CD8-positive, alpha-beta memory T cell (primary cell): ENCODE results near the gene MLLT10. TPM values are rescaled to one million over a fixed set of nuclear protein-coding genes. Genes with fewer than 3 reads are reported as not detected.

ENCODE experiments used
- CTCF ChIA-PET: fragments of 350-600 bp; sonication (Branson Sonifier 250); formaldehyde crosslinking; loops from one replicate; lab custom pipeline; 2021; ENCODE audit warnings: antibody characterized with exemption; lab: Charles Lee
- POLR2A ChIA-PET: fragments of 350-600 bp; sonication (Branson Sonifier 250); formaldehyde crosslinking; loops from one replicate; lab custom pipeline; 2021; ENCODE audit warnings: antibody characterized with exemption; lab: Charles Lee
- DNase-seq, 5 donors: peaks; one replicate each; pipeline versions ENCODE4 v3.0.0 to v3.0.0-alpha.2; 2020 to 2022; ENCODE audit warnings: mixed read lengths in 1 of 5
- H3K27ac ChIP-seq: one replicate; pipeline ENCODE4 v1.7.0; 2013; ENCODE audit warnings: low read depth, mild to moderate bottlenecking, low read length, moderate library complexity
- H3K27me3 ChIP-seq: 2 replicates; pipeline ENCODE4 v1.7.0; 2013; ENCODE audit warnings: low read length, mild to moderate bottlenecking; ENCODE audit not compliant: insufficient read depth, poor library complexity, severe bottlenecking
- H3K36me3 ChIP-seq: 2 replicates; pipeline ENCODE4 v1.7.0; 2013; ENCODE audit warnings: mild to moderate bottlenecking, low read length, moderate library complexity; ENCODE audit not compliant: insufficient read depth
- H3K4me1 ChIP-seq: 2 replicates; pipeline ENCODE4 v1.7.0; 2013; ENCODE audit warnings: mild to moderate bottlenecking, low read length, moderate library complexity; ENCODE audit not compliant: insufficient read depth
- H3K4me3 ChIP-seq: 2 replicates; pipeline ENCODE4 v1.7.0; 2013; ENCODE audit warnings: mild to moderate bottlenecking, low read length
- H3K9me3 ChIP-seq: 2 replicates; pipeline ENCODE4 v1.7.0; 2013; ENCODE audit warnings: mild to moderate bottlenecking, low read length
- H3K27ac Mint-ChIP-seq, 8 donors: one replicate each; pipeline ENCODE4 v1.8.0; 2020 to 2021; ENCODE audit warnings: mixed read lengths in 8 of 8, mild to moderate bottlenecking in 6 of 8, inconsistent platforms in 3 of 8, moderate library complexity in 3 of 8
- H3K27me3 Mint-ChIP-seq, 2 donors: one replicate each; pipeline ENCODE4 v1.8.0; 2020 to 2021; ENCODE audit warnings: mixed read lengths in 2 of 2, mild to moderate bottlenecking in 1 of 2, moderate library complexity in 1 of 2
- H3K36me3 Mint-ChIP-seq, 3 donors: one replicate each; pipeline ENCODE4 v1.8.0; 2020 to 2021; ENCODE audit warnings: mixed read lengths in 3 of 3, inconsistent platforms in 1 of 3, mild to moderate bottlenecking in 1 of 3
- H3K4me1 Mint-ChIP-seq, 3 donors: one replicate each; pipeline ENCODE4 v1.8.0; 2020 to 2021; ENCODE audit warnings: mixed read lengths in 3 of 3, inconsistent platforms in 1 of 3, mild to moderate bottlenecking in 1 of 3
- H3K4me3 Mint-ChIP-seq, 7 donors: one replicate each; pipeline ENCODE4 v1.8.0; 2020 to 2021; ENCODE audit warnings: mixed read lengths in 7 of 7, mild to moderate bottlenecking in 6 of 7, moderate library complexity in 4 of 7, inconsistent platforms in 2 of 7
- H3K9me3 Mint-ChIP-seq, 5 donors: one replicate each; pipeline ENCODE4 v1.8.0; 2020 to 2022; ENCODE audit warnings: mixed read lengths in 5 of 5, mild to moderate bottlenecking in 3 of 5, moderate library complexity in 2 of 5, inconsistent platforms in 1 of 5
- polyA plus RNA-seq: library from polyadenylated mRNA; unstranded; fragments of 300-500 nt; fragmentation: Illumina TruSeq; gene quantifications from one replicate; pipeline ENCODE4 v1.2.3, GENCODE V29; 2021
- total RNA-seq, 2 experiments: library from RNA; stranded (reverse); gene quantifications; one replicate each; pipeline ENCODE4 v1.2.3, GENCODE V29; 2021

Gene MLLT10
- total RNA-seq (10 to 100 TPM; 35.6 to 37.2 TPM), polyA plus RNA-seq (7.4 TPM)

GRCh38 chr10:21533467-21534279, at the start of gene MLLT10:
Gene MLLT10, plus strand, starts transcription at chr10:21534232. Its CDS starts 413 bp downstream, at chr10:21534645.
- peak within 1 kb of the TSS; percentile 93 for H3K4me3 ChIP-seq
- no peaks in the 10 kb centered on the region for H3K27me3 ChIP-seq
- H3K27ac Mint-ChIP-seq, result peak within 1 kb of the TSS; percentile 80 to 98 (median 96)
- H3K4me1 ChIP-seq, result peaks cover 23% of the 10 kb centered on the region
- H3K4me1 Mint-ChIP-seq, result peaks cover 25 to 36% (median 33%) of the 10 kb centered on the region in 3 donors
- DNase-seq, result peak; percentile 88 to 97 (median 94)
- peaks cover 2 to 23% (median 5%) of the 10 kb centered on the region in 3 donors for H3K36me3 Mint-ChIP-seq
- peak within 1 kb of the TSS; percentile 92 to 97 (median 96) for H3K4me3 Mint-ChIP-seq
- ChIA-PET POLR2A (interaction anchor here (0.6 to 1.6 kb wide), 4 partner anchors 8 to 807 kb away, joined by 3 to 5 read pairs (median 4); partner anchors contain the start of gene SKIDA1), CTCF (no interaction called here)
- H3K27me3 Mint-ChIP-seq, result no peaks in the 10 kb centered on the region
- H3K36me3 ChIP-seq, result no peaks in the 10 kb centered on the region
- no peaks in the 10 kb centered on the region for H3K9me3 ChIP-seq
- no peaks in the 10 kb centered on the region for H3K9me3 Mint-ChIP-seq
- H3K27ac ChIP-seq, result peak within 1 kb of the TSS; percentile 89

DNA sequence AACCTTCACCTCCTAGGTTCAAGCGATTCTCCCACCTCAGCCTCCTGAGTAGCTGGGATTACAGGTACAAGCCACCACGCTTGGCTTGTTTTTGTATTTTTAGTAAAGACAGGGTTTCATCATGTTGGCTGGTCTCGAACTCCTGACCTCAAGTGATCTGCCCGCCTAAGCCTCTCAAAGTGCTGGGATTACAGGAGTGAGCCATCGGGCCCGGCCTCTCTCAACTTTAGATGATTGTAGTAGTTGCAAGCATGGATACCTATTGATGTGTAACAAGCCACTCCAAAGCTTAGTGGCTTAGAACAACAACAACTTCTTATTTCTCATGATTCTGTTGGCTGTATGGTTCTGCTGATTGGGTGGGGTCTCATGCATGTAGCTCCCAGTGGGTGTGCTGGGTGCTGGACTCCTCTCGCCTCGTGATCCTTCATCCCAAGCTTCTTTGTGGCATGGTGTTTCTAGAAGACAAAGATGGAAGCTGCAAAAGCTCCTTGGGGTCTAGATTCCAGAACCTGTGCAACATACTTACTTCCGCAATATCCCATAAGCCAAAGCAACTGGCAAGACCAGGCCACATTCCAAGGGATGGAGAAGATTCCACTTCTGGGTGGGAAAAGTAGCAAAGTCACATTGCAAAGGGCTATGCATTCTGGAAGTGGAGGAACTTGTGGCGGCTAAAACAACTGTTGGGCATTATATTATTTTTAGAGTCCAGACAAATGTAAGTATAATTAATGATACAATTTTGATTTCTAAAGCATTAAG, 46.4 kb upstream of the MLLT10 start:
- H3K27me3 Mint-ChIP-seq, result peaks cover 9 to 54% of the 10 kb centered on the region in 2 donors
- no peak overlapping the region for H3K27ac Mint-ChIP-seq
- CTCF ChIA-PET, result no interaction called here

DNA sequence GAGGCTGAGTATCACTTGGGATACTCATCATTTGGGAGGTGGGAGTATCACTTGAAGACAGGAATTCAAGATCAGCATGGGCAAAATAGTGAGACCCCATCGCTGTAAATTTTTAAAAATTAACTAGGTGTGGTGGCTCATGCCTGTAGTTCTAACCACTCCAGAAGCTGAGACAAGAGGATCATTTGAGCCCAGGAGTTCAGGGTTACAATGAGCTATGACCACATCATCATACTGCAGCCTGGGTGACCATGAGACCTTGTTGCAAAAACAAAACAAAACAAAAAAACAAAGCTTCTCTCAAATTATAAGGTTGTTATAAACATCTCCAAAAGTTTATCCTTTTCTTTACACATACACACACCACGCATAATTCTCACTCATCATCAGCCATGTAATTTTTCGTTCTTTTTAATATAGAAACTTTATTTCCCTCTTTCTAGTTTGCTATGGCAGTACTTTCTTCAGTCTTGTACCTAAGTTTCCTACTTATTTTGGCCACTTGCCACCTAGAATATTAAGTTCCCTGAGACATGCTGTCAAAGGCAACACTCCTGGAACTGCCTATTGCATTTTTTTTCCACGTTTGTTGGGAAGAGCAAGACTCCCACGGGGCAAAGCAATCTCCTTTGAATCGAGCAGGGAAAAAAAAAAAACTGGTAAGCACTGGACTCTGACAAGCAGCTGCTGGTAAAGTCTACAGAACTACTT, 45.6 kb upstream of the MLLT10 start:
- H3K4me1 ChIP-seq, result no peaks in the 10 kb centered on the region
- no peaks in the 10 kb centered on the region for H3K36me3 Mint-ChIP-seq
- POLR2A ChIA-PET, result no interaction called here
- CTCF ChIA-PET, result no interaction called here
- no peaks in the 10 kb centered on the region for H3K36me3 ChIP-seq
- no peak overlapping the region for H3K4me3 ChIP-seq
- H3K27me3 Mint-ChIP-seq, result peaks cover 7 to 57% of the 10 kb centered on the region in 2 donors
- no peaks in the 10 kb centered on the region for H3K4me1 Mint-ChIP-seq
- H3K27ac Mint-ChIP-seq, result no peak overlapping the region
- H3K9me3 Mint-ChIP-seq, result no peaks in the 10 kb centered on the region
- DNase-seq, result no peak
- no peaks in the 10 kb centered on the region for H3K27me3 ChIP-seq
- no peak overlapping the region for H3K27ac ChIP-seq
- H3K9me3 ChIP-seq, result no peaks in the 10 kb centered on the region
- no peak overlapping the region for H3K4me3 Mint-ChIP-seq

More for the DNA sequence above, 46.4 kb upstream of the MLLT10 start:
- DNase-seq, result no peak
- Histone ChIP-seq H3K9me3 (no peaks in the 10 kb centered on the region), H3K27ac (no peak overlapping the region), H3K4me1 (no peaks in the 10 kb centered on the region), H3K27me3 (no peaks in the 10 kb centered on the region), H3K4me3 (no peak overlapping the region), H3K36me3 (no peaks in the 10 kb centered on the region)
- no peak overlapping the region for H3K4me3 Mint-ChIP-seq
- POLR2A ChIA-PET, result no interaction called here
- no peaks in the 10 kb centered on the region for H3K36me3 Mint-ChIP-seq
- no peaks in the 10 kb centered on the region for H3K9me3 Mint-ChIP-seq
- no peaks in the 10 kb centered on the region for H3K4me1 Mint-ChIP-seq

GRCh38 chr10:21488957-21489446, 45.0 kb upstream of the MLLT10 start:
- H3K4me3 Mint-ChIP-seq, result no peak overlapping the region
- H3K27ac Mint-ChIP-seq, result no peak overlapping the region
- Histone ChIP-seq H3K27me3 (peaks cover 5% of the 10 kb centered on the region), H3K36me3 (no peaks in the 10 kb centered on the region), H3K4me3 (no peak overlapping the region), H3K9me3 (no peaks in the 10 kb centered on the region), H3K27ac (no peak overlapping the region), H3K4me1 (peaks cover under 1% of the 10 kb centered on the region)
- peaks cover 13 to 63% of the 10 kb centered on the region in 2 donors for H3K27me3 Mint-ChIP-seq
- H3K4me1 Mint-ChIP-seq, result peaks cover under 1 to 4% (median 1%) of the 10 kb centered on the region in 3 donors
- POLR2A ChIA-PET, result no interaction called here
- no peaks in the 10 kb centered on the region for H3K9me3 Mint-ChIP-seq
- H3K36me3 Mint-ChIP-seq, result no peaks in the 10 kb centered on the region
- DNase-seq, result no peak
- CTCF ChIA-PET, result no interaction called here

- H3K36me3 ChIP-seq, result no peaks in the 10 kb centered on the region
- no peaks in the 10 kb centered on the region for H3K36me3 Mint-ChIP-seq
- H3K4me1 Mint-ChIP-seq, result peaks cover 5 to 13% (median 10%) of the 10 kb centered on the region in 3 donors
- no peaks in the 10 kb centered on the region for H3K9me3 Mint-ChIP-seq
- no peak overlapping the region for H3K4me3 ChIP-seq
- ChIA-PET POLR2A (no interaction called here), CTCF (no interaction called here)
- H3K9me3 ChIP-seq, result no peaks in the 10 kb centered on the region
- H3K27ac ChIP-seq, result no peak overlapping the region
- H3K27me3 Mint-ChIP-seq, result peaks cover 19 to 65% of the 10 kb centered on the region in 2 donors
- DNase-seq, result no peak
- H3K27me3 ChIP-seq, result peaks cover 17% of the 10 kb centered on the region
- peaks cover 11% of the 10 kb centered on the region for H3K4me1 ChIP-seq
- no peak overlapping the region for H3K27ac Mint-ChIP-seq
- H3K4me3 Mint-ChIP-seq, result no peak overlapping the region
Observed at GRCh38 chr10:21490028-21490710, 43.9 kb upstream of the MLLT10 start.

- Histone ChIP-seq H3K9me3 (no peaks in the 10 kb centered on the region), H3K4me3 (no peak overlapping the region), H3K4me1 (peaks cover 15% of the 10 kb centered on the region), H3K27me3 (peaks cover 20% of the 10 kb centered on the region), H3K36me3 (no peaks in the 10 kb centered on the region), H3K27ac (no peak overlapping the region)
- no peak overlapping the region for H3K4me3 Mint-ChIP-seq
- peaks cover 24 to 70% of the 10 kb centered on the region in 2 donors for H3K27me3 Mint-ChIP-seq
- peaks cover 10 to 18% (median 14%) of the 10 kb centered on the region in 3 donors for H3K4me1 Mint-ChIP-seq
- no peak for DNase-seq
- H3K9me3 Mint-ChIP-seq, result no peaks in the 10 kb centered on the region
- ChIA-PET CTCF (no interaction called here), POLR2A (no interaction called here)
- H3K36me3 Mint-ChIP-seq, result no peaks in the 10 kb centered on the region
- H3K27ac Mint-ChIP-seq, result no peak overlapping the region
Observed at GRCh38 chr10:21490711-21491105, 43.3 kb upstream of the MLLT10 start.

- H3K4me1 ChIP-seq, result peaks cover 21% of the 10 kb centered on the region
- Mint-ChIP-seq H3K27me3 (peaks cover 27 to 69% of the 10 kb centered on the region in 2 donors), H3K27ac (no peak overlapping the region), H3K9me3 (no peaks in the 10 kb centered on the region), H3K4me1 (peaks cover 12 to 25% (median 16%) of the 10 kb centered on the region in 3 donors), H3K4me3 (peak overlapping the region in 1 of 7 donors; percentile 46), H3K36me3 (no peaks in the 10 kb centered on the region)
- ChIA-PET POLR2A (no interaction called here), CTCF (interaction anchor here (0.7 kb wide), 1 partner anchor 502 kb away, joined by 3 read pairs; no protein-coding TSS in a partner anchor)
- no peak overlapping the region for H3K27ac ChIP-seq
- no peaks in the 10 kb centered on the region for H3K9me3 ChIP-seq
- peaks cover 28% of the 10 kb centered on the region for H3K27me3 ChIP-seq
- DNase-seq, result no peak
- no peaks in the 10 kb centered on the region for H3K36me3 ChIP-seq
- no peak overlapping the region for H3K4me3 ChIP-seq
Observed at GRCh38 chr10:21492421-21492820, 41.6 kb upstream of the MLLT10 start.
